GM21515 (cell line): ENCODE data around the gene SMIM36.
A peak's percentile ranks its signal among the peaks of the same experiment; 100 is the strongest.
"Not testable (repeated sequence)": the region's sequence is repeated elsewhere in the genome, so short reads cannot be mapped to it uniquely, and the experiment has no call there.

Experiments used
- ATAC-seq: cut with Tn5 transposase; IDR thresholded peaks from one replicate; pipeline ENCODE4 v1.9.1; 2021; ENCODE audit not compliant: unreplicated experiment

SMIM36 gene

DNA sequence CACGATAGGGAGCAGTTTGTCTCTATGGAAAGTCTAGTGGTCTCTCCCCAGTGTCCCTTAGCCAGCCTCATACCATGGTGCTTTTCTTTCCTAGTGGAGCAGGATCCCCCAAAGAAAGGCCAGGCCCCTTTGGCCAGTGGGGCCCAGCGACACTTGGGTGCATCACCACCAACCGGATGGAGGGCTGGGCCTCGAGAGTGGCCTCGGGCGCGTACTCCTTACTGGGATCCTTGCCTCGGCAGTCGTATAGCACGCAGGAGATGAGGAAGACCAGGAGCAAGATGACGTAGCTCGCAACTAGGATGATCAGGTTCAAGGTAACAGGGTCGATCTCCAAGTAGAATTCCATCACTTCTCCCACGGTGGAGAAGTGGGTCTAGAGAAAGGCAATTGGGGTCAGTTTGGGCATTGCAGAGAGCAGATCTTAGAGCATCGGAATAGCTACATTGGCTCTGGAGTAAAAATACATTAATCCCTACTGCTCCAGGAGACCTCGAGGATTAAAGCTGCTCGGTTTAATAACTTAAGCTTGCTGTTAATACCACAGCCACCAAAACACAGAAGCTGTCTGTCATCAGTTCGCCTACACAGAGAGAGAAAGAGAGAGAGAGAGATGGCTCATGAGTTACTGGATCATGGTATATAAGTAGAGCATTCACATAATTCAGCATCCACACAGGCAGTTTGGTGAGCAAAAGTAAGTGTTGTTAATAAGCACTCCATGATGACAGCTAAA is at the start of gene SMIM36:
SMIM36 (minus strand) TSS at position 467 of the 736 bp plus-strand sequence.
- no peak for ATAC-seq

DNA sequence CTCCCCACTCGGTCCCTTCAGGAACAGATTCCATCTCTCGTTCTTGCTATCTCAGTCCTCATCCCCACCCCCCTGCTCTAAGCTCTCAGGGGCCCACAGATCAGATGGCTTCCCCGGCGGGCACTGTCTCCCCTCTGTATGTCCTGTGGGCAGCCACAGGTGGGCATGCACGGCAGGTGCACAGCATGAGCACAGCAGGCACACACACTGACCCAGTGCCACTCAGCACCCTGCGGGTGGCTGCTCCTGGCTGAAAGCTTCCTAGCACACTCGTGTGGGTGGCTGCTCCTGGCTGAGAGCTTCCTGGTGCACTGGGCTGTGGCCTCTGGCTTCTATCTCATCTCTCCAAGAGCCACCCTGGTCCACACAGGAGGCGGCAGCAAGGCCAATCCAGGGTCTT is 44.5 kb upstream of the SMIM36 start:
- ATAC-seq: no peak

DNA sequence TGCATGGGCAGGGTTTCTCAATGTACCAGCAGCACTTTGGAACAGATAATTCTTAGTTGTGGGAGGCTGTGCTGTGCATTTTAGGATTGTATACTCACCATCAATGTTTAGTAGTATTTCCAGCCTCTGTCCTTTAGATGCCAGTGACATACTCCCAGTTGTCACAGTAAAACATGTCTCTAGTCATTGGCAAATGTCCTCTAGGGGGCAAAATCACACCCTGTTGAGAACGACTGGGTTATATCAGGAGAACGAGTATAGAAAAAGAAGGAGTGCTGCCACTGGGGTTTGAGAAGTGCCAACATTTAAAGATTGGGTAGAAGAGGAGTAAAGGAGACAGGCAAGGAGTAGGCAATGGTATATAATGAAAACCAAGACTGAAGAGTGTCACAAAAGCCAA is 37.9 kb upstream of the SMIM36 start:
- ATAC-seq: no peak

GRCh38 chr17:55546991-55547664 is 35.9 kb upstream of the SMIM36 start:
- ATAC-seq: no peak

- ATAC-seq: no peak
Measured at GRCh38 chr17:55546481-55546880, 35.2 kb upstream of the SMIM36 start.

GRCh38 chr17:55545806-55546205 is 34.6 kb upstream of the SMIM36 start:
- no peak for ATAC-seq

GRCh38 chr17:55543709-55544108 is 32.5 kb upstream of the SMIM36 start:
- no peak for ATAC-seq

DNA sequence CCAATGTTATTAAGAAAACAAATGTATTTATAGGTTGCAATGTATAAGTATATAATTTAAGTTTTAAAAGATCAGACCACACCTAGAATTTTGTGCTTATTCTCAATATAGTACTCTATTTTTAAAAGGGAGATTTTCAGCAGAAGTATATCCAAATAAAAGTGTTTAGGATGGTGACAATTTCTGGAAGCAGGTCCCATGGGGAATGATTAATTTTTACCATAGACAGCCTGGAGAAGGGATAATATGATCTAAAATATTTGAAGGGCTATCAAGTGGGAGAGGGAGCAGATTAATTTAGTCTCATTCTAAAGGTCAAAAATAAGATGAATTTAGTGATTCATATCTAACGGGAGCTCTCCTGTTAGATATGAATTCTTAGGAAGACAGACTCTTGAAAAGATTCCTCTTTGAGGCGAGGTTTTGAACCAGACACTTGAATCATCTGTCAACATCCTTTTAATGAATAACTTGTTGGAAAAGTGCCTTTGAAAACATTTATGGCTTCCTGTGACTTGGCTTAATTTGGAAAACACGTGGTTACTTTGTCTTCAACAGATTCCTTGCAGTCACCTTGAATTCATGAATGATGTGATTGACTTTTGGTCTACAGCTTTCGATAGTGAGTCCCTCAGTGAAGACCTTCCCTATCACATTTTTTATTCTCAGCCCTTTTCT is 29.3 kb upstream of the SMIM36 start:
- no peak for ATAC-seq

DNA sequence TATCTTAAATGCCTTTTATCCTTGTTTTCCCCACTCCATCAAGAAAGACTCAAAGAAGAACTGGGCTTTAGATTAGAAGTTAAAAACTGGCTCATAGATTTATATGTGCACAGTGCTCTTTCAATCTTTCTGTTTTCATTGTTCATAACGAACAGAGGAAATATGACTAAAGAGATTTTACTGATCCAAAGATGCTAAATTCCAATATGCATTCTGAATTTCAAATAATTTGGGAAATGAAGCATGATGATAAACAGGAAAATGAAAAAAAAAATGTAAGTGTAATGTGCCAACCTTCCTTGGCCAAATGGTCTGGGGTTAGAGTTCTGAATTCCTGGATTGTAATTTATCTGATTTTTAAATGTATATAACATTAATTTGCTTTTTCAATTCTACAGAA is 25.0 kb upstream of the SMIM36 start:
- ATAC-seq: no peak

DNA sequence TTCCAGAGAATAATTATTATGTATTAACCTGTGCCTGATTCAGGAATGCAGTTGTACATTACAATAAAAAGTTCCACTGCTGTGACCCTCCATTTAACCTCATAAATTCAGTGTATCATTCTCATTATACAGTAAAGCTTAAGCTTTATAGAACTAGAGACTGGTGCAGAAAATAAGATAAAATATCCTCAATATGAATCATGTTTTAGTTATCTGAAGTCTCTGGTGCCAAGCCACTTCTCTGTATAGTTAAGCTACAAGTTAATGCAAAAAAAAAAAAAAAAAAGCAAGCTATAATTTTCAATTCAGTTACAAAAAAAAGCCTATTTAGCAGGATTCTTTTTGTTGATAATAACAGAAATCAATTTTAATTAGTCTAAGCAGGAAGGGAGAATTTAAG is 22.4 kb upstream of the SMIM36 start:
- no peak for ATAC-seq

DNA sequence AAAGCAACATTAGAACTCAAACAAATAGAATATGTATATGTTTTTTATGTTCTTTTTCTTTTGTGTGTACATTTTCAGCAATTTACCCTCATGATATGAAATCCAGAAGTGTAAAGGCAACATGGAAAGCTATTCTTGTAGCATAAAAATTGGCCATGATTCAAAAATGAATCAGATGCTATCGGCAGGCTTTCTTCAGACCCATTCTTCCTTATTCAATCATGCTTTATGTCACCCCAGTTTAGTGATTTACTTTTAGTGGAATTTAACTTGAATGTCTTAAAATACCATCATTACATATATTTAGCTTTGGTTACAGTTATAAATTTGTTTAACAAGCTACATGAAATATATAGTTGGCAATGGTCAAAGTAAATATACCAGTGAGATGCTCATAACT is 21.4 kb upstream of the SMIM36 start:
- ATAC-seq: no peak

DNA sequence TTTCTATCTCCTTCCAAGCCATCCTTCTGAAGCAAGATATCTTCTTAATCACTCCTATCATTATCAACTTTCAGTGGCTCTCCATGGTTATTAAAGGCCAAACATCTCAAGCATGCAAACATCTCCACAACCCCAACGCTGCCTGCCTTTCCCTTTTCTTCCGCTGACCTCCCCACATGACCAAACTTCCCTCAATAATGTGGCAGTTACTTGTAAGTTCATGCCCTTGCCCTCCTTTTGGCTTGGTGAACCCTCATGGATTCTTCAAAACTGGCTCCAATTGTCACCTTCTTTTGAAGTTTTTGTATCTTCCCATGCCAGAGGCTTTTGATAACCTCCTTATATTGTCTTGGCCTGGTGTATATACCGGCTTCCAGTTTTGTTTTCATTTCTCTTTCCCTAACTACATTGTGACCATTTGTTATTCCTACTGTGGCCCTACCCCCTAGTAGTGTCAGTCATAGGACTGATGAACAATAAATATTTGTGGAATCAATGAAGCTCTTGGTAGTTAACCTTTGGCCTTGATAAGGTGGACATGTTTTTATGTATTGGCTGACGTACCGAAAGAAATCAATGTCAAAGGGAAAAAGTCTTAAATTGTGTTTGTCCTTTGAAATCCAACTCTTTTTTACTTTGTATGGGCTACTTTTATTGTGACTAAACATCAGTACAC is 19.9 kb upstream of the SMIM36 start:
- ATAC-seq: no peak

- ATAC-seq: no peak
Measured at GRCh38 chr17:55530064-55530463, 18.8 kb upstream of the SMIM36 start.

DNA sequence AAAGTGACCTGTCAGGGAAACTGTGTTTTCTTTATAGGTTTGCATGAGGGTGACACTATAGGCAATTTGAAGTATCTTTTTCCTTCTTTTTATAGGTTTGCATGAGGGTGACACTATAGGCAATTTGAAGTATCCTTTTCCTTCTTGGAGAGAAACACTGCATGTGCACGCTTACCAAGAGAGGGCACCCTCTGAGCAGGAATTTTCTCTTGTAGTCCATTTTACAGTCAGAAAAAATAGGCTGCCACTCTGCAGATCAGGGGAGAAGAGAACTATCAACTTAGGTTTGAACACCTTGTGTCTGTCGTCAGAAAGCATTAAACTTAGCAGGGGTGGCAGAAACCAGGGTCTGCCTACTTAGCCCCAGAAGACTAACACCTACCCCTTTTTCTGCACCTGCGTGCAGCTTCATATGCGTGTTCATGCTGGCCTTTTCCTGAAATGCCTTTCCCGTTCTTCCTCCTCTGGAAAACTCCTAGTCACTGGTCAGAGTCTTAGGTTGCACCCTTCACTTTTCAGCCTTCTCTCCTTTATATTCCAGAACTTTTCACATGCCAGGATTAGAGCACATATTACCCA is 16.4 kb upstream of the SMIM36 start:
- ATAC-seq: no peak

- ATAC-seq: no peak
Measured at GRCh38 chr17:55524440-55525220, 13.4 kb upstream of the SMIM36 start.

DNA sequence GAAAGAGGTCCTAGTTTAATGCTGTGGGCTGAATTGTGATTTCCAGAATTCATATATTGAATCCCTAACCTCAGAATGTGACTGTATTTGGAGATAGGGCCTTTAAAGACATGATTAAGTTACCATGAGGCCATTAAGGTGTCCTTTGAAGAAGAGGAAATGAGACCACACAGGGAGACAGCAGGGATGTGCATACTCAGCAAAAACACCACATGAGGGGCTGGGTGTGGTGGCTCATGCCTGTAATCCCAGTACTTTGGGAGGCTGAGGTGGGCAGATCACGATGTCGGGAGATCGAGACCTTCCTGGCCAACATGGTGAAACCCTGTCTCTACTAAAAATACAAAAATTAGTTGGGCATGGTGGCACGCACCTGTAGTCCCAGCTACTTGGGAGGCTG is 11.8 kb upstream of the SMIM36 start:
- not testable (repeated sequence) for ATAC-seq

DNA sequence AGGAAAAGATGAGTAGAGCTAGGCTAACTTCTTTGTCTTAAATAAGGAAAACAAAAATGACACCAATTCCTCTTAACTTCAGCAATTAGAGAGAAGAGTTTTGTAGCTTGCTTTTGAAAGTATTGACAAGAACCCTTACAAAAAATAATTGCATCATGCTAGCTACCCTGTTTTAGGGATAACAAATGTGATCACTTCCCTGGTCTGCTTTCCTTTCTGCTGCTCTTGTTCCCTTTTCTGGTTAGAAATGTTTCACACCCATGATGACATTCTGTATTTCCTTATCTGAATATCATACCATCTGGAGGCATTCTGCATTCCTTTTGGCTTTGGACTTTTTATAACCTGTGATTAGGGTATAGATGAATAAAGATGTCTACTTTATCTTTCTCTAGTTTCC is 9.9 kb upstream of the SMIM36 start:
- ATAC-seq: no peak

GRCh38 chr17:55520402-55520801 is 9.2 kb upstream of the SMIM36 start:
- no peak for ATAC-seq

- no peak for ATAC-seq
Measured at GRCh38 chr17:55518510-55518909, 7.3 kb upstream of the SMIM36 start.

DNA sequence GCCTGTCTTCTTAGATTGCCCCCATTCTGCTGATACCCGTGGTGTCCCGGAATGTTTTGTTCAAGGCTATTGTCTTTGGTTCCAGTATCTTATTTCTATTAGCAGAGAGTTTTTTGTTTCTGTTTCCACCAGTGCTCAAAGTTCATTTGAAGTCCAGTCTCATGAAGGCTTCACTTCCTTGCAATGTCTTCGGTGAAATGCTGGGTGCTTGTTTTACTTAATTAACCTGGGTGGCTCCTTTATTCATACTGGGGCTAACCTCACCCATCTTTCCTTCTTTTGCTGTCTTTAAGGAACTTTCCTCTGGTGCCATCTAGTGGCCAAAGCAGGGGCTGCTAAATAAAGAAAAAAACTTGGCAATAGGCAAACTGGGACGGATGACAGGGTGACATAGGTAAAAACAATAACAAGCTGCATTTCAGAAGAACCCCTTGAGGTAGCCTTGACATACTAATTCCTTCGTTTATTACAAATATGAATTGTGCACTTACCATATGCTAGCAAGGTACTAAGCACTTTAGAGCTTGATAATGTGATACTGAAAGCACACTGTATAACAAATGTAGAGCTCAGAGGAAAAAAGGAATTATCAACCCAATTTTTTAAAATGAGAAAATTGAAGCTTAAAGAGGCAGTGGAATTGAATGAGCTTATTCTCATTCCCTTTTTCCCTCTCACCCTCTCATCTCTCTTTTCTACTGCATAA is 2.8 kb upstream of the SMIM36 start:
- peak; percentile 73 for ATAC-seq
